Testis (tissue), 2 donors: ENCODE data around the gene PTTG1IP2.

ENCODE experiments used
- POLR2A ChIP-seq: fragments of 450-650 bp; IDR thresholded peaks from one replicate; pipeline ENCODE4 v1.6.1; 2017; ENCODE audit warnings: antibody characterized with exemption, mild to moderate bottlenecking, moderate library complexity
- TF ChIP-seq, protein P1 (sequence below), 3 experiments: fragments of 450-650 bp in 2 of 3; fragments of 200-600 bp in 1 of 3; sonication (generic) in 1 of 3; IDR thresholded peaks; one replicate each; pipeline ENCODE4 v1.5.1; 2016 to 2019; ENCODE audit warnings: antibody characterized with exemption in 3 of 3, mild to moderate bottlenecking in 2 of 3, moderate library complexity in 1 of 3

DNA sequence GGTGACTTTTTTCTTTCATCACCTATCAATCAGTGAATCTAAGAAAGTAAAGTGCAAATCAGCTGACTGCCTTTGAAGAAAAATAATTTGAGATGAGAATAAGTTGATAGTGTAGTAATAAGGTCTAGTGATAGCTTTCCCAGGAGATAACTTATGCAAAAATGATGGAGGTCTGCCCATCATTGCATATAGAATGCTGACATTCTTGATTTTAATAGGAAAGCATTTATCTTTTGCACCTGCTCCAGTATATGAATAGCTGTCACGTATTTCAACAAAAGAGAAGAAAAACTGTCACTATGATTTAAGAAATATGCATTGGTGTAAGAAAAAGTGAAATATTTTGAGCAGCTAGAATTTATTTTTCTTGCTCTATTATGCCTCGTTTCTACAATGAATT, 46.8 kb downstream of the PTTG1IP2 start:
- TF ChIP-seq POLR2A, result no peak
- TF ChIP-seq, protein P1, sequence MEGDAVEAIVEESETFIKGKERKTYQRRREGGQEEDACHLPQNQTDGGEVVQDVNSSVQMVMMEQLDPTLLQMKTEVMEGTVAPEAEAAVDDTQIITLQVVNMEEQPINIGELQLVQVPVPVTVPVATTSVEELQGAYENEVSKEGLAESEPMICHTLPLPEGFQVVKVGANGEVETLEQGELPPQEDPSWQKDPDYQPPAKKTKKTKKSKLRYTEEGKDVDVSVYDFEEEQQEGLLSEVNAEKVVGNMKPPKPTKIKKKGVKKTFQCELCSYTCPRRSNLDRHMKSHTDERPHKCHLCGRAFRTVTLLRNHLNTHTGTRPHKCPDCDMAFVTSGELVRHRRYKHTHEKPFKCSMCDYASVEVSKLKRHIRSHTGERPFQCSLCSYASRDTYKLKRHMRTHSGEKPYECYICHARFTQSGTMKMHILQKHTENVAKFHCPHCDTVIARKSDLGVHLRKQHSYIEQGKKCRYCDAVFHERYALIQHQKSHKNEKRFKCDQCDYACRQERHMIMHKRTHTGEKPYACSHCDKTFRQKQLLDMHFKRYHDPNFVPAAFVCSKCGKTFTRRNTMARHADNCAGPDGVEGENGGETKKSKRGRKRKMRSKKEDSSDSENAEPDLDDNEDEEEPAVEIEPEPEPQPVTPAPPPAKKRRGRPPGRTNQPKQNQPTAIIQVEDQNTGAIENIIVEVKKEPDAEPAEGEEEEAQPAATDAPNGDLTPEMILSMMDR (IDR thresholded peaks at IDR 0.05), result no peak
